Glomerular endothelial cell (primary cell): ENCODE measurements around the gene ADAMTS6. TPM values are rescaled to one million over a fixed set of nuclear protein-coding genes. Genes with fewer than 3 reads are reported as not detected.

Experiments
- DNase-seq: peaks from one replicate; pipeline ENCODE4 v3.0.0-alpha.2; 2011; ENCODE audit warnings: low read depth, low spot score; ENCODE audit errors: extremely low read depth
- total RNA-seq: library from RNA; depleted of rRNA; stranded (reverse); fragments of >200 nt; gene quantifications from 2 replicates; pipeline ENCODE4 v1.2.3, GENCODE V29; 2015

ADAMTS6 gene
- total RNA-seq, 1 donor from 2014 or later = 27.2 TPM

- no peak for DNase-seq
Observed at GRCh38 chr5:65111961-65112658, 369.6 kb downstream of the ADAMTS6 start.

- DNase-seq = no peak
Observed at GRCh38 chr5:65108786-65109743, 372.7 kb downstream of the ADAMTS6 start.

- no peak for DNase-seq
Observed at GRCh38 chr5:65105301-65105700, 376.4 kb downstream of the ADAMTS6 start.

- no peak for DNase-seq
Observed at GRCh38 chr5:65104831-65105230, 376.9 kb downstream of the ADAMTS6 start.

- DNase-seq = no peak
Observed at GRCh38 chr5:65103756-65104440, 377.8 kb downstream of the ADAMTS6 start.

GRCh38 chr5:65102976-65103711 is 378.6 kb downstream of the ADAMTS6 start:
- no peak for DNase-seq

GRCh38 chr5:65102371-65102975 is 379.2 kb downstream of the ADAMTS6 start:
- no peak for DNase-seq

GRCh38 chr5:65101632-65102100 is 380.1 kb downstream of the ADAMTS6 start:
- no peak for DNase-seq

GRCh38 chr5:65100911-65101631 is 380.6 kb downstream of the ADAMTS6 start:
- no peak for DNase-seq

Other genes starting within 250 kb of the ADAMTS6 start
- 4.4 and 12.4 TPM in 2 replicates for gene CENPK, start 81.2 kb upstream of the ADAMTS6 start, total RNA-seq
- 16.4 and 34.7 TPM in 2 replicates for gene PPWD1, start 81.4 kb upstream of the ADAMTS6 start, total RNA-seq
- 3.7 and 6.9 TPM in 2 replicates for gene TRIM23, start 142.4 kb upstream of the ADAMTS6 start, total RNA-seq
- 0.48 and 3.4 TPM in 2 replicates for gene SHLD3, start 143.1 kb upstream of the ADAMTS6 start, total RNA-seq
- gene TRAPPC13, start 143.1 kb upstream of the ADAMTS6 start, total RNA-seq = 13.9 and 15.7 TPM in 2 replicates
- 9.0 and 12.7 TPM in 2 replicates for gene SGTB, start 240.2 kb upstream of the ADAMTS6 start, total RNA-seq
- gene NLN, start 240.3 kb upstream of the ADAMTS6 start, total RNA-seq = 18.0 and 26.9 TPM in 2 replicates